HS-27A (cell line): ENCODE data around the gene UBAP1.
"Not testable (repeated sequence)": the region's sequence is repeated elsewhere in the genome, so short reads cannot be mapped to it uniquely, and the experiment has no call there.

Experiments
- DNase-seq: peaks from one replicate; pipeline ENCODE4 v3.0.0-alpha.2; 2012; ENCODE audit warnings: low read depth, missing footprints

UBAP1 gene

GRCh38 chr9:34178436-34179212, at the start of gene UBAP1:
TSS of gene UBAP1 (plus strand) at chr9:34179043. CDS start at chr9:34220915, 41,872 bp downstream.
- DNase-seq = peak; percentile 95

GRCh38 chr9:34131571-34131970, 47.3 kb upstream of the UBAP1 start:
- DNase-seq = no peak

GRCh38 chr9:34133436-34133949, 45.4 kb upstream of the UBAP1 start:
- no peak for DNase-seq

- DNase-seq = no peak
These were observed 44.3 kb upstream of the UBAP1 start for GRCh38 chr9:34134521-34134920.

GRCh38 chr9:34138644-34139043, 40.2 kb upstream of the UBAP1 start:
- DNase-seq = not testable (repeated sequence)

GRCh38 chr9:34139477-34140146, 39.2 kb upstream of the UBAP1 start:
- DNase-seq = peak; percentile 50

GRCh38 chr9:34140853-34141252, 38.0 kb upstream of the UBAP1 start:
- no peak for DNase-seq

- DNase-seq = no peak
These were observed 35.7 kb upstream of the UBAP1 start for GRCh38 chr9:34143116-34143515.

GRCh38 chr9:34145165-34145564, 33.7 kb upstream of the UBAP1 start:
- DNase-seq = no peak

GRCh38 chr9:34151398-34151797, 27.4 kb upstream of the UBAP1 start:
- no peak for DNase-seq

GRCh38 chr9:34154057-34154456, 24.8 kb upstream of the UBAP1 start:
- no peak for DNase-seq

GRCh38 chr9:34157318-34157717, 21.5 kb upstream of the UBAP1 start:
- no peak for DNase-seq

- DNase-seq = no peak
These were observed 20.9 kb upstream of the UBAP1 start for GRCh38 chr9:34157898-34158297.

- DNase-seq = no peak
These were observed 20.4 kb upstream of the UBAP1 start for GRCh38 chr9:34158362-34158869.

GRCh38 chr9:34163434-34163833, 15.4 kb upstream of the UBAP1 start:
- DNase-seq = no peak

GRCh38 chr9:34169125-34169524, 9.7 kb upstream of the UBAP1 start:
- no peak for DNase-seq

- DNase-seq = no peak
These were observed 8.4 kb upstream of the UBAP1 start for GRCh38 chr9:34170237-34170991.

- DNase-seq = no peak
These were observed 6.9 kb upstream of the UBAP1 start for GRCh38 chr9:34171753-34172535.

- no peak for DNase-seq
These were observed 2.8 kb upstream of the UBAP1 start for GRCh38 chr9:34176089-34176488.

- DNase-seq = no peak
These were observed 1.0 kb upstream of the UBAP1 start for GRCh38 chr9:34177593-34178435.
